ENCODE results near the gene RHOBTB1.

Gene RHOBTB1

DNA sequence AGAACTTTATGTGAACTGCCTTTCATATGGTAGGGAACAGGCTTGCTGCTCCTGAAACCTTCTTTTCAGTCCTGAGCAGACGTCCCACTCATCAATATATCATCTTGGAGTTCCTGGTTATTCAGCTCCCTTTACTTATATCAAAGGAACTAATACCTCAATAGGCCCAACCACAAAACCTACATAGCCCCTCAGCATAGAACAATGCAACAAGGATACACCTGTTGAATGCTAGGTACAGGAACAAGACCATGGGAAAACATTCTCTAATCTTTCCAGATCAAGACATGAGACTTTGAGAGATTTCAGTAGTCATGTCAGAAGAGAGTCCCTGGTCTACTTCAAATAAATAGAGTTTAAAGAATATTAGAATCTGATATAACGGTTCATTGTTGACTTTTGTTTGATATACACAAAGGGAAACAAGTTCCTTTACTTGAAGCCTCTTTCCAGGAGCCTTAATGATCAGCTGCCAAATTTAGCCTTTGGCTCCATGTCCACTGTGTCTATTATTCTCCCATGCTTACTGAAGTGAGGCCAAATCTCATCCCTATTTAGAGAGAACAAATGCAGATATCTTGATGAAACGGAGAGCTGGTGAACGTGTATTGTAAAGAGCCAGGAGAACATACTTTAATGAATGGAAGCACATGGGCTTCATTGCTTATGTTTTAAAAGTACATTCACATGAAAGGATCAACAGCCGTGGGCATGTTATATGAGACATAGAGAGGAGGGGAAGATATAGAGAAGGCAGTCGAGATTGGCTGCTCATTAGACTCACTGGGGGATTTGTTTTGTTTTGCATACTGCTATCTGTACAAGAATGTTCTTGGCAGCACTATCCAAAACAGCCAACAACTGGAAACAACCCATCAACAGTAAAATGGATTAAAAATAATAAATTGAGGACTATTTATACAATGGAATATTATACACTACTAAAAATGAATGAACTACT is 9.5 kb downstream of the RHOBTB1 start:
- no peak overlapping the region for H3K4me3 ChIP-seq (ENCODE audit: low read depth, low read length)
- no peaks in the 10 kb centered on the region for H3K27me3 ChIP-seq
- H3K36me3 ChIP-seq = no peaks in the 10 kb centered on the region
- DNase-seq = no peak
- TF ChIP-seq, protein P1, sequence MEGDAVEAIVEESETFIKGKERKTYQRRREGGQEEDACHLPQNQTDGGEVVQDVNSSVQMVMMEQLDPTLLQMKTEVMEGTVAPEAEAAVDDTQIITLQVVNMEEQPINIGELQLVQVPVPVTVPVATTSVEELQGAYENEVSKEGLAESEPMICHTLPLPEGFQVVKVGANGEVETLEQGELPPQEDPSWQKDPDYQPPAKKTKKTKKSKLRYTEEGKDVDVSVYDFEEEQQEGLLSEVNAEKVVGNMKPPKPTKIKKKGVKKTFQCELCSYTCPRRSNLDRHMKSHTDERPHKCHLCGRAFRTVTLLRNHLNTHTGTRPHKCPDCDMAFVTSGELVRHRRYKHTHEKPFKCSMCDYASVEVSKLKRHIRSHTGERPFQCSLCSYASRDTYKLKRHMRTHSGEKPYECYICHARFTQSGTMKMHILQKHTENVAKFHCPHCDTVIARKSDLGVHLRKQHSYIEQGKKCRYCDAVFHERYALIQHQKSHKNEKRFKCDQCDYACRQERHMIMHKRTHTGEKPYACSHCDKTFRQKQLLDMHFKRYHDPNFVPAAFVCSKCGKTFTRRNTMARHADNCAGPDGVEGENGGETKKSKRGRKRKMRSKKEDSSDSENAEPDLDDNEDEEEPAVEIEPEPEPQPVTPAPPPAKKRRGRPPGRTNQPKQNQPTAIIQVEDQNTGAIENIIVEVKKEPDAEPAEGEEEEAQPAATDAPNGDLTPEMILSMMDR (IDR thresholded peaks at IDR 0.05; ENCODE audit: low read depth, low read length) = no peak
- no peaks in the 10 kb centered on the region for H3K4me1 ChIP-seq
- no peaks in the 10 kb centered on the region for H3K9me3 ChIP-seq

DNA sequence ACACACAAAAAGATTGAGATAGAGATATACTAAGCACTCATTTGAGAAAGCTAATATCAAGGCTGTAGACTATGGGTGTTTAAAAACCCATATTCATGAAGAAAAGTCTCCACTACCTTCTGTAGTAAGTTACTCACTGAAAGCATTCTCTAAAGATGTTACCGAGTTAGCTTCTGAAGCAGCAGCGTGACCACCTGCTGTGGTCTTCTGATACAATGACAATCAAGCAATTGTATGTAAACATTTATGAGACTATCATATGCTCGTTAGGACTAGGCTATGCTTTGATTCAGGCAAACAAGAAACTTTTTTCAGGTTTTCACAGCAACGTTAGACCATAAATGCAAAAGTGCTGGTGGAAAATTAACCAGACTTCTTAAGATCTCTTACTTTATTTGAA is 11.2 kb downstream of the RHOBTB1 start:
- no peaks in the 10 kb centered on the region for H3K4me1 ChIP-seq
- TF ChIP-seq, protein P1 (IDR thresholded peaks at IDR 0.05; ENCODE audit: low read depth, low read length) = no peak
- no peak for DNase-seq
- H3K4me3 ChIP-seq (ENCODE audit: low read depth, low read length) = no peak overlapping the region
- no peaks in the 10 kb centered on the region for H3K27me3 ChIP-seq
- H3K36me3 ChIP-seq = no peaks in the 10 kb centered on the region
- H3K9me3 ChIP-seq = no peaks in the 10 kb centered on the region

DNA sequence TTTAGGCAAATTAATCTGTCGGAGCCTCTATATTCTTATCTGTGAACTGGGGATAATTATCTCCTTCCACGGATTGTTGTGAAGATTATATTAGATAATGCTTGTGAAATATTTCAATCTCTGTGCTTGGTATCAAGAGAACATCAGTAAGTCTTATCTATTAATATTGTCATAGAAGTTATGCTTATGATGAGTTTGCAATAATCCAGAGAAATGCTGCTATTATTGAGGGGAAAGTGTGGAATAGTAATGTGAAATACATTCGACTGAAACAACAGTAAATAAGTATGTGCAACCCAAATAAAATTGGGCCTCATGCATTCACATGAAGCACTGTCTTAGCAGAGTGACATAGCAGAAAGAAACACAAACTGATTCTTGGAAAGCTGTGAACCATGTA is 13.7 kb downstream of the RHOBTB1 start:
- H3K9me3 ChIP-seq = no peaks in the 10 kb centered on the region
- DNase-seq = no peak
- no peak overlapping the region for H3K4me3 ChIP-seq (ENCODE audit: low read depth, low read length)
- TF ChIP-seq, protein P1 (IDR thresholded peaks at IDR 0.05; ENCODE audit: low read depth, low read length) = no peak
- H3K36me3 ChIP-seq = no peaks in the 10 kb centered on the region
- no peaks in the 10 kb centered on the region for H3K4me1 ChIP-seq
- H3K27me3 ChIP-seq = no peaks in the 10 kb centered on the region

DNA sequence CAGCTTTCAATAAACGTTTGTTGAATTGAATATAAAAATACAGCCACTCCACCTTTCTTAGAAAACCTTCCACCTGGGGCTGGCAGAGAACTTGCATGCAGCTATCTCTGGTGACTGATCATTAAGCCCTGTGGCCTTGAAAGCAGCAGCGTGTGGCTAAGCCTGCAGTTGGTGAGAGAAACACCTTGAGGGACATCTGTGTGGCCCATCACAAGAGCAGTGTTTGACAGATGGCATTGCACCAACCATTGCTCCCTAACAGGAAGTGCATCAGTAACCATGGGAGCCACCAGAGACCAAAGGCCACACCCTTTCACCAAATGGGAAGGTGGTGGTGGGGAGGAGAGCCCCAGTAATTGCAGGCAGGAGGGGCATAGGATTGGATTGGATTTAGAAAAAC is 22.4 kb downstream of the RHOBTB1 start:
- TF ChIP-seq, protein P1 (IDR thresholded peaks at IDR 0.05; ENCODE audit: low read depth, low read length) = no peak
- no peaks in the 10 kb centered on the region for H3K9me3 ChIP-seq
- no peak overlapping the region for H3K4me3 ChIP-seq (ENCODE audit: low read depth, low read length)
- H3K36me3 ChIP-seq = no peaks in the 10 kb centered on the region
- no peak for DNase-seq
- no peaks in the 10 kb centered on the region for H3K4me1 ChIP-seq
- no peaks in the 10 kb centered on the region for H3K27me3 ChIP-seq

DNA sequence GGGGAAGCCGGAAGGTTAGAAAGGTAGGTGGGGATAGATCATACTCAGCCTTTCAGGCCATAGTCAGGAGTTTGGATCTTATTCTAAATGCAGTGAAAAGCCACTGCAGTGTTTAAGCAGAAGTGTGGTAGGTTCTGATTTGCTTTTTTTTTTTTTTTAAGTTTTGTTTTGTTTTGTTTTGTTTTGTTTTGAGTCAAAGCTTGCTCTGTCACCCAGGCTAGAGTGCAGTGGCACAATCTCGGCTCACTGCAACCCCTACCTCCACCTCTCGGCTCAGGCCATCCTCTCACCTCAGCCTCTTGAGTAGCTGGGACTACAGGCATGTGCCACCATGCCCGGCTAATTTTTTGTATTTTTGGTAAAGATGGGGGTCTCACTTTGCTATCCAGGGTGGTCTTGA is 23.5 kb downstream of the RHOBTB1 start:
- Histone ChIP-seq H3K4me3 (ENCODE audit: low read depth, low read length) (no peak overlapping the region), H3K4me1 (no peaks in the 10 kb centered on the region), H3K36me3 (no peaks in the 10 kb centered on the region), H3K9me3 (no peaks in the 10 kb centered on the region), H3K27me3 (no peaks in the 10 kb centered on the region)
- TF ChIP-seq, protein P1 (IDR thresholded peaks at IDR 0.05; ENCODE audit: low read depth, low read length) = no peak
- DNase-seq = no peak

DNA sequence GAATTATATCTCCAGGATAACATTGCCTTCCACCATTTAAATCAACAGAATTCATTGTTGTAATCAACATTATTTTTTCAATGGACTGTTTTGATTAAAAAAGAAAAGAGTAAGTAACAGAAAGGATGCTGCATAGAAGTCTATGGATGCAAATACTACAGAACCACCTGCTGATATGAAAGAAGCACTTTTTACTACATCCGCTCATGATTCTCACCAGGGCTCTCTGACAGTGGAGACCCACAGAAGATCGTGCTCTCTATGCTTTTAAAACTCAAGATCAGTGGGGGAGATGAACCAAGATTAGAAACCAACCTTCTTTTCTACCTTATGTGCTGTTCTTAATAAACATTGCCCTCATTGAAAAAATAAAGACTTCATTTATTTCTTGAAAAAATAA is 24.4 kb downstream of the RHOBTB1 start:
- DNase-seq = no peak
- no peaks in the 10 kb centered on the region for H3K9me3 ChIP-seq
- H3K4me3 ChIP-seq (ENCODE audit: low read depth, low read length) = no peak overlapping the region
- TF ChIP-seq, protein P1 (IDR thresholded peaks at IDR 0.05; ENCODE audit: low read depth, low read length) = no peak
- no peaks in the 10 kb centered on the region for H3K4me1 ChIP-seq
- no peaks in the 10 kb centered on the region for H3K27me3 ChIP-seq
- H3K36me3 ChIP-seq = no peaks in the 10 kb centered on the region

Measured in BE2C (cell line).